Gastrocnemius medialis (tissue), 4 donors: ENCODE data around the gene DIPK1A. TPM values are rescaled to one million over a fixed set of nuclear protein-coding genes. Genes with fewer than 3 reads are reported as not detected.

ENCODE experiments used
- ATAC-seq, 2 donors: fragments of 150-250 bp; one replicate each; pipeline ENCODE4 v1.9.1; 2016
- DNase-seq, 2 donors: peaks; one replicate each; pipeline ENCODE4 v3.0.0-alpha.2; 2019
- H3K27ac ChIP-seq, 4 donors: fragments of 200-600 bp; sonication (generic); 1 replicate in 1 of 4; 2 replicates in 3 of 4; pipeline ENCODE4 v1.5.1; 2016 to 2018; ENCODE audit warnings: mild to moderate bottlenecking in 2 of 4, moderate library complexity in 1 of 4
- H3K27me3 ChIP-seq, 3 donors: fragments of 200-600 bp; sonication (generic) in 2 of 3; 1 replicate in 1 of 3; 2 replicates in 2 of 3; pipeline versions ENCODE4 v1.5.1 to v1.6.0; 2016 to 2019; ENCODE audit warnings: mild to moderate bottlenecking in 1 of 3, moderate library complexity in 1 of 3
- H3K36me3 ChIP-seq, 2 donors: fragments of 200-600 bp; sonication (generic) in 1 of 2; one replicate each; pipeline ENCODE4 v1.5.1; 2017 to 2018
- H3K4me1 ChIP-seq, 2 donors: fragments of 200-600 bp; sonication (generic) in 1 of 2; one replicate each; pipeline ENCODE4 v1.5.1; 2016 to 2017; ENCODE audit warnings: mild to moderate bottlenecking in 2 of 2
- H3K4me3 ChIP-seq, 4 donors: fragments of 200-600 bp; sonication (generic) in 3 of 4; 1 replicate in 1 of 4; 2 replicates in 3 of 4; pipeline ENCODE4 v1.5.1; 2016 to 2019; ENCODE audit warnings: mild to moderate bottlenecking in 2 of 4
- H3K9me3 ChIP-seq, 3 donors: fragments of 200-600 bp; sonication (generic) in 2 of 3; 1 replicate in 1 of 3; 2 replicates in 2 of 3; pipeline ENCODE4 v1.5.1; 2016 to 2019
- CTCF ChIP-seq, 5 experiments: fragments of 450-650 bp in 3 of 5; fragments of 200-600 bp in 2 of 5; sonication (generic) in 2 of 5; IDR thresholded peaks in 4 of 5; conservative IDR thresholded peaks in 1 of 5; 1 replicate in 4 of 5; 2 replicates in 1 of 5; pipeline ENCODE4 v1.5.1; 2016 to 2019; ENCODE audit warnings: antibody characterized with exemption in 5 of 5, mild to moderate bottlenecking in 3 of 5, moderate library complexity in 3 of 5
- POLR2A ChIP-seq, 2 donors: fragments of 450-650 bp; IDR thresholded peaks; one replicate each; pipeline ENCODE4 v1.6.1; 2017; ENCODE audit warnings: antibody characterized with exemption in 2 of 2, mild to moderate bottlenecking in 2 of 2, moderate library complexity in 2 of 2
- in situ Hi-C, 4 donors: fragments of 200-750 bp; cut with MboI; loops; one replicate each; pipeline versions ENCODE4 v1.15.0 to v1.8.0; 2017; ENCODE audit warnings: low sequenced_read_pairs in 4 of 4
- intact Hi-C: fragments of 100-400 bp; cut with DNase I; formaldehyde crosslinking; loops from one replicate; pipeline ENCODE4 v1.15.1; 2023; ENCODE audit warnings: low total_unique reads
- total RNA-seq, 4 donors: library from RNA; depleted of rRNA; stranded (reverse); fragments of >200 nt; gene quantifications; one replicate each; pipeline versions ENCODE4 v1.1.0 to v1.2.3, GENCODE V29; 2016

Gene DIPK1A
- total RNA-seq, 4 donors from 2014 or later: 3.3 to 9.2 (median 4.7) TPM

DNA sequence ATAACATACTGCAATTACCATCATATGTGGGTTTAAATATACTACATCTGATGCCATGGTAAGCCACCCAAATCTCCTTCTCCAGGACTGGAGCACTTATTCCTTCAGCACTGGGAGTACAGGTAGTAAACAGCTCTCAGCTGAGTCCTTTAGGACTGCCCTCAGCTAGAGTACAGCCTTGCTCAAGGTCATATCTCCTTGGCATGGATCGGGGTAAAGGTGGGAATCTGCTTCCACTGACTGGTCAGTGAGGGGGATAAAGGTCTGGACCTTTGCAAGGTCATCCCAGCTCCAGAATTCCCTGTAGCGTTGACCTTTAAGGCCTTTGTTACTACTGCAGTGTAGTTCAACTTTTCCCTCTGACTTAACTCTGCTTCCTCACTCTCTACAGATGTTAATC is 90.7 kb downstream of the DIPK1A start:
- no peaks in the 10 kb centered on the region for H3K36me3 ChIP-seq
- no peak for ATAC-seq
- intact Hi-C loops (no loop called here), in situ Hi-C loops (no loop called here)
- no peaks in the 10 kb centered on the region for H3K27me3 ChIP-seq
- no peak overlapping the region for H3K4me3 ChIP-seq
- no peak for TF ChIP-seq CTCF (IDR thresholded peaks at IDR 0.05 in 4 of 5, conservative IDR thresholded peaks at IDR 0.05 in 1 of 5)
- no peak for TF ChIP-seq POLR2A (IDR thresholded peaks at IDR 0.05)
- H3K27ac ChIP-seq: no peak overlapping the region
- H3K9me3 ChIP-seq: no peaks in the 10 kb centered on the region
- H3K4me1 ChIP-seq: no peaks in the 10 kb centered on the region
- no peak for DNase-seq

- H3K4me3 ChIP-seq: no peak overlapping the region
- no peak for TF ChIP-seq CTCF (IDR thresholded peaks at IDR 0.05 in 4 of 5, conservative IDR thresholded peaks at IDR 0.05 in 1 of 5)
- no peak for TF ChIP-seq POLR2A (IDR thresholded peaks at IDR 0.05)
- in situ Hi-C loops: loop anchor here in 1 of 4 donors (5.0 kb wide), 1 partner anchor 128 kb away; no protein-coding TSS in a partner anchor
- no peaks in the 10 kb centered on the region for H3K36me3 ChIP-seq
- no peaks in the 10 kb centered on the region for H3K9me3 ChIP-seq
- DNase-seq: no peak
- H3K27me3 ChIP-seq: no peaks in the 10 kb centered on the region
- no peak for ATAC-seq
- intact Hi-C loops: no loop called here
- peaks cover 10% of the 10 kb centered on the region in 2 donors for H3K4me1 ChIP-seq
- no peak overlapping the region for H3K27ac ChIP-seq
Measured at GRCh38 chr1:92864131-92864530, 97.1 kb downstream of the DIPK1A start.

DNA sequence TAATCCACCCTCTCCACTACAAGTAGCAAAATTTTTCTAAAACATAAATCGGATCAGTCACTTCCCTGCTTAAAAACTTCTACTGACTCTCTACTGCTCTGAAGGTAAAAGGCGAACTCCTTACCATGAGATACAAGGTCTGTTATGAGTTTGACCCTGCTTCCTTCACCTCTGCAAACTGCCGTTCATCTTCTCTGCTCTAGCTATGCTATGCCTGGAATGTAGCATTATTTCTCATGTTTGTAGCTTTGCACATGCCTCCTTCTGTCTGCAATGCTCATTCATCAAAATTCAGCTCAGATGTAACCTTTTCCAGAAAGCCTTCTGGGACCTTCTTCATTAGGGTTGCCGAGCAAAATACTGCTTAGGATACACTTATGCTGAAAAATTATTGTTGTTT is 98.7 kb downstream of the DIPK1A start:
- ATAC-seq (no peak), DNase-seq (no peak)
- H3K27me3 ChIP-seq: no peaks in the 10 kb centered on the region
- H3K4me3 ChIP-seq: no peak overlapping the region
- no peak overlapping the region for H3K27ac ChIP-seq
- H3K36me3 ChIP-seq: no peaks in the 10 kb centered on the region
- in situ Hi-C loops (loop anchor here in 1 of 4 donors (5.0 kb wide), 1 partner anchor 130 kb away; no protein-coding TSS in a partner anchor), intact Hi-C loops (no loop called here)
- H3K9me3 ChIP-seq: no peaks in the 10 kb centered on the region
- H3K4me1 ChIP-seq: peaks cover 10 to 11% of the 10 kb centered on the region in 2 donors
- no peak for TF ChIP-seq POLR2A (IDR thresholded peaks at IDR 0.05)
- TF ChIP-seq CTCF (IDR thresholded peaks at IDR 0.05 in 4 of 5, conservative IDR thresholded peaks at IDR 0.05 in 1 of 5): no peak

DNA sequence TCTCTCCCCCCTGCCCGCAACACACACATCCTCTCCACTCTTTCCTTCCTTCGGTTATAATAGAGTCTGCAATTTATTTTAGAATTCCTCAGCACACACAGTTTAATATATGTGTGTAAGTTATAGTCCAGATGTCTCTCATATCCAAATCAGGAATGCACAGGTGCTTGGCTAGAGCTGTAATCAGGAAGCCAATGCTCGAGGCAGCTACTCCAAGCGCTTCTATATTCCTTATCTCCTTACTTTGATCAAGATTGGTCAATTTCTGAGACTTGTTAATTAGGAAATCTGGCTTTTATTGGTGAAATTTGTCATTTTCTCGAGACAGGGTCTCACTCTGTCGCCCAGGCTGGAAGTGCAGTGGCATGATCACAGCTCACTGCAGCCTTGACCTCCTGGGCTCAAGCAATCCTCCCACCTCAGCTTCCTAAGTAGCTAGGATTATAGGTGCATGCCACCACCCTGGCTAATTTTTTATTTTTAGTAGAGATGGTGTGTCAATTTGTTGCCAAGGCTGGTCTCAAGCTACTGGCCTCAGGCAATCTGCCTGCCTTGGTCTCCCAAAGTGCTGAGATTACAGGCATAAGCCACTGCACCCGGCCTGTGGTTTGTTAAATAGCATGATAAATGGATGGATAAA is 101.7 kb downstream of the DIPK1A start:
- Histone ChIP-seq H3K9me3 (no peaks in the 10 kb centered on the region), H3K36me3 (no peaks in the 10 kb centered on the region), H3K4me3 (peak overlapping the region; percentile 26 to 46 (median 40)), H3K4me1 (peaks cover 10 to 11% of the 10 kb centered on the region in 2 donors), H3K27ac (peak overlapping the region; percentile 53 to 66 (median 60)), H3K27me3 (no peaks in the 10 kb centered on the region)
- peak; percentile 78 to 79 for ATAC-seq
- no peak for TF ChIP-seq CTCF (IDR thresholded peaks at IDR 0.05 in 4 of 5, conservative IDR thresholded peaks at IDR 0.05 in 1 of 5)
- TF ChIP-seq POLR2A (IDR thresholded peaks at IDR 0.05): no peak
- intact Hi-C loops (loop anchor here (1.0 kb wide), 2 partner anchors 101 to 135 kb away; no protein-coding TSS in a partner anchor), in situ Hi-C loops (loop anchor here in 3 of 4 donors (5.0 kb wide), 2 partner anchors 133 to 138 kb away; no protein-coding TSS in a partner anchor)
- peak; percentile 13 to 35 for DNase-seq
